Measurements from ENCODE around the gene TMEM258. TPM values are rescaled to one million over a fixed set of nuclear protein-coding genes. Genes with fewer than 3 reads are reported as not detected.

The TMEM258 gene
- total and polyA plus RNA-seq, 9 of the 15 experiments (the other 6 are each of a cell fraction or from before 2014, with no cell fraction given), result 97.2 to 856 (median 231) TPM

DNA sequence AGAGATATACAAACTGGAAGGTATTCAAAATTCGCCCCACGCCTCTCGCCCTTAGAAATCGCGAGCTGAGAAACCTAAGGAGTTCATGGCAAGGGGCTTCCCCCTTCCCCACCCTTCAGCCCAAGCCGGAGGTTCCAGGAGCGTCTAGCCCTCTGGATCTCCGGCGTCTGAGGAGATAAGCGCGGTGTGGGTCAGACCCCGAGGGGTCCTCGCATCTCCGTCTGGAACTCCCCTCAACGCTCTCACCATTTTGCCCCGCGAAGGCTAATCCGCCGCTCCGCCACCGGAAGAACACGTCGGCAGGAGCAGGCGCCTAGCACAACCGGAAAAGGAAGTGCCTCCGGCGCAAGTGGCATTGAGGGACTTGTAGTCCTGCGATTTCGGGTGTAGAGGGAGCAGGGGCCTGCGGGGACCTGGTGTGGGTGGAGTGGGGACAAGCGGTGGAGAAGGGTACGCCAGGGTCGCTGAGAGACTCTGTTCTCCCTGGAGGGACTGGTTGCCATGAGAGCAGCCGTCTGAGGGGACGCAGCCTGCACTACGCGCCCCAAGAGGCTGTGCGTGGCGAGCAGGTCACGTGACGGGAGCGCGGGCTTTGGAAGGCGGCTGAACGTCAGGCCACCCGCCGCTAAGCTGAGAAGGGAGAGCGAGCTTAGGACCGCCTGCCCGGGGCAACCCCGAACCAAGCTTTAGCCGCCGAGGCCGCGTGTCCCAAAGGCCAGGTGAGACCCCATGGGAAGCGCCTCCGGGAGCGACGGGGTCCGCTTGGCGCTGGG lies at the start of gene TMEM258, which contains the start of gene FEN1 (continued):
- TF ChIP-seq, protein P1, sequence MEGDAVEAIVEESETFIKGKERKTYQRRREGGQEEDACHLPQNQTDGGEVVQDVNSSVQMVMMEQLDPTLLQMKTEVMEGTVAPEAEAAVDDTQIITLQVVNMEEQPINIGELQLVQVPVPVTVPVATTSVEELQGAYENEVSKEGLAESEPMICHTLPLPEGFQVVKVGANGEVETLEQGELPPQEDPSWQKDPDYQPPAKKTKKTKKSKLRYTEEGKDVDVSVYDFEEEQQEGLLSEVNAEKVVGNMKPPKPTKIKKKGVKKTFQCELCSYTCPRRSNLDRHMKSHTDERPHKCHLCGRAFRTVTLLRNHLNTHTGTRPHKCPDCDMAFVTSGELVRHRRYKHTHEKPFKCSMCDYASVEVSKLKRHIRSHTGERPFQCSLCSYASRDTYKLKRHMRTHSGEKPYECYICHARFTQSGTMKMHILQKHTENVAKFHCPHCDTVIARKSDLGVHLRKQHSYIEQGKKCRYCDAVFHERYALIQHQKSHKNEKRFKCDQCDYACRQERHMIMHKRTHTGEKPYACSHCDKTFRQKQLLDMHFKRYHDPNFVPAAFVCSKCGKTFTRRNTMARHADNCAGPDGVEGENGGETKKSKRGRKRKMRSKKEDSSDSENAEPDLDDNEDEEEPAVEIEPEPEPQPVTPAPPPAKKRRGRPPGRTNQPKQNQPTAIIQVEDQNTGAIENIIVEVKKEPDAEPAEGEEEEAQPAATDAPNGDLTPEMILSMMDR (IDR thresholded peaks at IDR 0.05 in 2 of 3, conservative IDR thresholded peaks at IDR 0.05 in 1 of 3; ENCODE audit: insufficient read depth in 2 of 3, low read depth in 1 of 3, low read length in 3 of 3), result no peak
- TF ChIP-seq NUFIP1 (IDR thresholded peaks at IDR 0.05; ENCODE audit: partially characterized antibody), result no peak
- no peak for TF ChIP-seq ZNF436 (CRISPR knock-in tag; IDR thresholded peaks at IDR 0.05)
- TF ChIP-seq TAF1 (IDR thresholded peaks at IDR 0.05; ENCODE audit: control insufficient read depth, extremely low read depth, insufficient read depth, low read length, severe bottlenecking), result peak; percentile 73
- no peak for TF ChIP-seq ZNF75A (CRISPR knock-in tag; IDR thresholded peaks at IDR 0.05)
- peak; percentile 99 for TF ChIP-seq RAD51 (IDR thresholded peaks at IDR 0.05; ENCODE audit: borderline replicate concordance, low read depth)
- TF ChIP-seq GABPB1 (CRISPR knock-in tag; IDR thresholded peaks at IDR 0.05), result peak; percentile 98
- no peak for TF ChIP-seq ZNF282 (CRISPR knock-in tag; IDR thresholded peaks at IDR 0.05)
- TF ChIP-seq MAFK (IDR thresholded peaks at IDR 0.05; ENCODE audit: low read length), result no peak
- TF ChIP-seq, protein P2, sequence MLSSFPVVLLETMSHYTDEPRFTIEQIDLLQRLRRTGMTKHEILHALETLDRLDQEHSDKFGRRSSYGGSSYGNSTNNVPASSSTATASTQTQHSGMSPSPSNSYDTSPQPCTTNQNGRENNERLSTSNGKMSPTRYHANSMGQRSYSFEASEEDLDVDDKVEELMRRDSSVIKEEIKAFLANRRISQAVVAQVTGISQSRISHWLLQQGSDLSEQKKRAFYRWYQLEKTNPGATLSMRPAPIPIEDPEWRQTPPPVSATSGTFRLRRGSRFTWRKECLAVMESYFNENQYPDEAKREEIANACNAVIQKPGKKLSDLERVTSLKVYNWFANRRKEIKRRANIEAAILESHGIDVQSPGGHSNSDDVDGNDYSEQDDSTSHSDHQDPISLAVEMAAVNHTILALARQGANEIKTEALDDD (IDR thresholded peaks at IDR 0.05), result no peak
- TF ChIP-seq ETV1 (tag; conservative IDR thresholded peaks at IDR 0.05; ENCODE audit: low read depth), result peak; percentile 83
- TF ChIP-seq NR1H2 (CRISPR knock-in tag; IDR thresholded peaks at IDR 0.05), result peak; percentile 66; the same call in 1 of the 2 replicates
- no peak for TF ChIP-seq PRMT5 (CRISPR knock-in tag; IDR thresholded peaks at IDR 0.05)
- no peak for TF ChIP-seq ZC3H8 (IDR thresholded peaks at IDR 0.05)
- TF ChIP-seq, protein P3, sequence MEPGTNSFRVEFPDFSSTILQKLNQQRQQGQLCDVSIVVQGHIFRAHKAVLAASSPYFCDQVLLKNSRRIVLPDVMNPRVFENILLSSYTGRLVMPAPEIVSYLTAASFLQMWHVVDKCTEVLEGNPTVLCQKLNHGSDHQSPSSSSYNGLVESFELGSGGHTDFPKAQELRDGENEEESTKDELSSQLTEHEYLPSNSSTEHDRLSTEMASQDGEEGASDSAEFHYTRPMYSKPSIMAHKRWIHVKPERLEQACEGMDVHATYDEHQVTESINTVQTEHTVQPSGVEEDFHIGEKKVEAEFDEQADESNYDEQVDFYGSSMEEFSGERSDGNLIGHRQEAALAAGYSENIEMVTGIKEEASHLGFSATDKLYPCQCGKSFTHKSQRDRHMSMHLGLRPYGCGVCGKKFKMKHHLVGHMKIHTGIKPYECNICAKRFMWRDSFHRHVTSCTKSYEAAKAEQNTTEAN (CRISPR knock-in tag; IDR thresholded peaks at IDR 0.05), result no peak; the same call in 1 of the 2 replicates
- peak; percentile 76; the same call in 1 of the 2 replicates for TF ChIP-seq POLR2AphosphoS2 (IDR thresholded peaks at IDR 0.05; ENCODE audit: low read length)
- TF ChIP-seq, protein P4, sequence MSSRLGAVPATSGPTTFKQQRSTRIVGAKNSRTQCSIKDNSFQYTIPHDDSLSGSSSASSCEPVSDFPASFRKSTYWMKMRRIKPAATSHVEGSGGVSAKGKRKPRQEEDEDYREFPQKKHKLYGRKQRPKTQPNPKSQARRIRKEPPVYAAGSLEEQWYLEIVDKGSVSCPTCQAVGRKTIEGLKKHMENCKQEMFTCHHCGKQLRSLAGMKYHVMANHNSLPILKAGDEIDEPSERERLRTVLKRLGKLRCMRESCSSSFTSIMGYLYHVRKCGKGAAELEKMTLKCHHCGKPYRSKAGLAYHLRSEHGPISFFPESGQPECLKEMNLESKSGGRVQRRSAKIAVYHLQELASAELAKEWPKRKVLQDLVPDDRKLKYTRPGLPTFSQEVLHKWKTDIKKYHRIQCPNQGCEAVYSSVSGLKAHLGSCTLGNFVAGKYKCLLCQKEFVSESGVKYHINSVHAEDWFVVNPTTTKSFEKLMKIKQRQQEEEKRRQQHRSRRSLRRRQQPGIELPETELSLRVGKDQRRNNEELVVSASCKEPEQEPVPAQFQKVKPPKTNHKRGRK (tag; IDR thresholded peaks at IDR 0.05), result no peak
- peak; percentile 96 for TF ChIP-seq ZNF143 (CRISPR knock-in tag; IDR thresholded peaks at IDR 0.05)
- TF ChIP-seq CBX8 (IDR thresholded peaks at IDR 0.05; ENCODE audit: borderline replicate concordance, extremely low read depth, low read depth, low read length, poor library complexity, severe bottlenecking), result no peak
- peak; percentile 35 to 52; a peak in 2 of 4 replicates for TF ChIP-seq TEAD1 (CRISPR knock-in tag; IDR thresholded peaks at IDR 0.05)
- TF ChIP-seq ZNF699 (CRISPR knock-in tag; IDR thresholded peaks at IDR 0.05; ENCODE audit: insufficient replicate concordance), result no peak
- no peak for TF ChIP-seq CHD4 (IDR thresholded peaks at IDR 0.05; ENCODE audit: insufficient read depth, insufficient replicate concordance, low read depth, low read length, poor library complexity, severe bottlenecking)

Measured in K562 (cell line).